BJ (cell line): ENCODE data around the gene SYMPK. TPM values are rescaled to one million over a fixed set of nuclear protein-coding genes. Genes with fewer than 3 reads are reported as not detected.

Experiments
- CTCF ChIA-PET: fragments of 350-600 bp; formaldehyde crosslinking; extraction: SDS; loops from one replicate; lab custom pipeline; 2021; ENCODE audit warnings: antibody characterized with exemption, inconsistent platforms; lab: Yijun Ruan, JAX
- POLR2A ChIA-PET: fragments of 300-600 bp; sonication (Branson Sonifier 250); formaldehyde crosslinking; extraction: SDS; loops from one replicate; lab custom pipeline; 2021; ENCODE audit warnings: antibody characterized with exemption; lab: Charles Lee
- DNase-seq: peaks from one replicate; pipeline ENCODE4 v3.0.0-alpha.2; 2011; ENCODE audit warnings: low read depth
- H3K27me3 ChIP-seq: 2 replicates; pipeline ENCODE4 v1.6.0; 2011; ENCODE audit warnings: low read length; ENCODE audit not compliant: control insufficient read depth, insufficient read depth
- H3K36me3 ChIP-seq: 2 replicates; pipeline ENCODE4 v1.5.1; 2011; ENCODE audit warnings: low read length; ENCODE audit not compliant: control insufficient read depth, insufficient read depth
- H3K4me3 ChIP-seq: 2 replicates; pipeline ENCODE4 v1.5.1; 2011; ENCODE audit warnings: low read depth, mild to moderate bottlenecking, control low read depth, low read length
- CTCF ChIP-seq: IDR thresholded peaks from 2 replicates; pipeline ENCODE4 v1.5.1; 2011; ENCODE audit warnings: low read depth, mild to moderate bottlenecking, control low read depth, inconsistent platforms, low read length, moderate library complexity; ENCODE audit not compliant: insufficient read depth
- polyA plus RNA-seq: library from polyadenylated mRNA; depleted of rRNA; stranded (reverse); fragments of >200 nt; gene quantifications from 2 replicates; pipeline ENCODE4 v1.2.3, GENCODE V29; 2011

Gene SYMPK
- polyA plus RNA-seq, 1 experiment = 60.2 TPM

- ChIA-PET POLR2A (no interaction called here), CTCF (interaction anchor here (1.2 to 3.8 kb wide), 3 partner anchors 9 to 20 kb away, joined by 4 to 31 read pairs (median 10); partner anchors contain the start of gene SIX5)
- Histone ChIP-seq H3K27me3 (no peaks in the 10 kb centered on the region), H3K36me3 (peaks cover 31% of the 10 kb centered on the region), H3K4me3 (0 out of 2 replicates have a peak overlapping the region, but pooled peaks have one; percentile 77)
- no peak for DNase-seq
- TF ChIP-seq CTCF = peak; percentile 32
These were observed 83.5 kb downstream of the SYMPK start for GRCh38 chr19:45779231-45780145.

- no peak for DNase-seq
- CTCF ChIA-PET = no interaction called here
- POLR2A ChIA-PET = no interaction called here
- Histone ChIP-seq H3K36me3 (peaks cover 36% of the 10 kb centered on the region), H3K27me3 (no peaks in the 10 kb centered on the region), H3K4me3 (no peak overlapping the region)
- no peak for TF ChIP-seq CTCF
These were observed 84.8 kb downstream of the SYMPK start for GRCh38 chr19:45778010-45778661.

- Histone ChIP-seq H3K27me3 (no peaks in the 10 kb centered on the region), H3K36me3 (peaks cover 41% of the 10 kb centered on the region), H3K4me3 (no peak overlapping the region)
- no peak for TF ChIP-seq CTCF
- POLR2A ChIA-PET = no interaction called here
- CTCF ChIA-PET = no interaction called here
- DNase-seq = no peak
These were observed 85.5 kb downstream of the SYMPK start for GRCh38 chr19:45777395-45777961.

- Histone ChIP-seq H3K4me3 (no peak overlapping the region), H3K36me3 (peaks cover 56% of the 10 kb centered on the region), H3K27me3 (no peaks in the 10 kb centered on the region)
- CTCF ChIA-PET = interaction anchor here (1.1 kb wide), 1 partner anchor 24 kb away, joined by 4 read pairs; no protein-coding TSS in a partner anchor
- DNase-seq = no peak
- no peak for TF ChIP-seq CTCF
- POLR2A ChIA-PET = no interaction called here
These were observed 88.2 kb downstream of the SYMPK start for GRCh38 chr19:45774765-45775164.
